Activated CD8-positive, alpha-beta T cell treated with anti-CD3 and anti-CD28 coated beads for 36 hours (primary cell): Measurements from ENCODE around the gene KRTAP20-3. TPM values are rescaled to one million over a fixed set of nuclear protein-coding genes. Genes with fewer than 3 reads are reported as not detected.

Experiments
- ATAC-seq: fragments of 200-7000 bp; cut with Tn5 transposase; one replicate; pipeline ENCODE4 v1.10.0; 2021; ENCODE audit warnings: mild to moderate bottlenecking, moderate library complexity
- CTCF ChIA-PET: fragments of 350-600 bp; sonication (Branson Sonifier 250); formaldehyde crosslinking; loops from one replicate; lab custom pipeline; 2021; ENCODE audit warnings: antibody characterized with exemption; lab: Charles Lee
- POLR2A ChIA-PET: fragments of 350-600 bp; sonication (Branson Sonifier 250); formaldehyde crosslinking; loops from one replicate; lab custom pipeline; 2021; ENCODE audit warnings: antibody characterized with exemption; lab: Charles Lee
- DNase-seq: peaks from one replicate; pipeline ENCODE4 v3.0.0-alpha.2; 2020
- H3K27ac Mint-ChIP-seq: one replicate; pipeline ENCODE4 v1.8.0; 2021; ENCODE audit warnings: mild to moderate bottlenecking, mixed read lengths
- H3K27me3 Mint-ChIP-seq: one replicate; pipeline ENCODE4 v1.8.0; 2021; ENCODE audit warnings: mixed read lengths
- H3K36me3 Mint-ChIP-seq: one replicate; pipeline ENCODE4 v1.8.0; 2021; ENCODE audit warnings: low read depth, mixed read lengths
- H3K4me1 Mint-ChIP-seq: one replicate; pipeline ENCODE4 v1.8.0; 2021; ENCODE audit warnings: low read depth, mixed read lengths
- H3K4me3 Mint-ChIP-seq: one replicate; pipeline ENCODE4 v1.8.0; 2021; ENCODE audit warnings: mild to moderate bottlenecking, moderate library complexity, mixed read lengths
- H3K9me3 Mint-ChIP-seq: one replicate; pipeline ENCODE4 v1.8.0; 2021; ENCODE audit warnings: mixed read lengths
- intact Hi-C: fragments of 100-400 bp; cut with micrococcal nuclease; formaldehyde crosslinking; loops from one replicate; pipeline ENCODE4 v1.10.0; 2022
- total RNA-seq, 2 experiments: library from RNA; stranded (reverse); gene quantifications; one replicate each; pipeline ENCODE4 v1.2.3, GENCODE V29; 2021
- TF ChIP-seq, protein P1 (sequence below): fragments of 200-600 bp; IDR thresholded peaks from one replicate; pipeline ENCODE4 v1.8.0; 2022; ENCODE audit warnings: antibody characterized with exemption, mild to moderate bottlenecking

Gene KRTAP20-3
- total RNA-seq, 2 experiments from 2014 or later, result not detected

DNA sequence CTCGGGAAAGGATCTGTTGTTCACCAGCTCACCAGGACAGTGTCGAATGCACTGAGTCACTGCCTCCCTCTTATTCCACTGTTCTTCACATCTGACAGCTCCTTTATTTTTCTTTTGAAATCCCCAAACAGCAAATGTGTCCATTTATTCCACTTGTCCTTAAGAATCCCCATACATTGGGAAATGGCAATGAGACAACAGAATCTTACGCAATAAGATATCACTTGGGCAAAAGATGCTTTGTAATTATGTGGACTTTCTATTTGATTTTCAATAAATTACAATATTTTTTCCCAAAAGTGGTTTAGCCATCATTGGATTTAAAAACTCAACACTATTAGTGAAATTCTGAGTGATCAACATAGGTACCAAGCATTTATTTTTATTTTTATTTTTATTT is 4.0 kb upstream of the KRTAP20-3 start:
- CTCF ChIA-PET, result no interaction called here
- intact Hi-C loops, result no loop called here
- no peaks in the 10 kb centered on the region for H3K9me3 Mint-ChIP-seq
- H3K4me3 Mint-ChIP-seq, result no peak overlapping the region
- ATAC-seq (no peak), DNase-seq (no peak)
- no peak overlapping the region for H3K27ac Mint-ChIP-seq
- H3K36me3 Mint-ChIP-seq, result no peaks in the 10 kb centered on the region
- TF ChIP-seq, protein P1, sequence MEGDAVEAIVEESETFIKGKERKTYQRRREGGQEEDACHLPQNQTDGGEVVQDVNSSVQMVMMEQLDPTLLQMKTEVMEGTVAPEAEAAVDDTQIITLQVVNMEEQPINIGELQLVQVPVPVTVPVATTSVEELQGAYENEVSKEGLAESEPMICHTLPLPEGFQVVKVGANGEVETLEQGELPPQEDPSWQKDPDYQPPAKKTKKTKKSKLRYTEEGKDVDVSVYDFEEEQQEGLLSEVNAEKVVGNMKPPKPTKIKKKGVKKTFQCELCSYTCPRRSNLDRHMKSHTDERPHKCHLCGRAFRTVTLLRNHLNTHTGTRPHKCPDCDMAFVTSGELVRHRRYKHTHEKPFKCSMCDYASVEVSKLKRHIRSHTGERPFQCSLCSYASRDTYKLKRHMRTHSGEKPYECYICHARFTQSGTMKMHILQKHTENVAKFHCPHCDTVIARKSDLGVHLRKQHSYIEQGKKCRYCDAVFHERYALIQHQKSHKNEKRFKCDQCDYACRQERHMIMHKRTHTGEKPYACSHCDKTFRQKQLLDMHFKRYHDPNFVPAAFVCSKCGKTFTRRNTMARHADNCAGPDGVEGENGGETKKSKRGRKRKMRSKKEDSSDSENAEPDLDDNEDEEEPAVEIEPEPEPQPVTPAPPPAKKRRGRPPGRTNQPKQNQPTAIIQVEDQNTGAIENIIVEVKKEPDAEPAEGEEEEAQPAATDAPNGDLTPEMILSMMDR, result no peak
- no peaks in the 10 kb centered on the region for H3K27me3 Mint-ChIP-seq
- H3K4me1 Mint-ChIP-seq, result no peaks in the 10 kb centered on the region
- POLR2A ChIA-PET, result no interaction called here

DNA sequence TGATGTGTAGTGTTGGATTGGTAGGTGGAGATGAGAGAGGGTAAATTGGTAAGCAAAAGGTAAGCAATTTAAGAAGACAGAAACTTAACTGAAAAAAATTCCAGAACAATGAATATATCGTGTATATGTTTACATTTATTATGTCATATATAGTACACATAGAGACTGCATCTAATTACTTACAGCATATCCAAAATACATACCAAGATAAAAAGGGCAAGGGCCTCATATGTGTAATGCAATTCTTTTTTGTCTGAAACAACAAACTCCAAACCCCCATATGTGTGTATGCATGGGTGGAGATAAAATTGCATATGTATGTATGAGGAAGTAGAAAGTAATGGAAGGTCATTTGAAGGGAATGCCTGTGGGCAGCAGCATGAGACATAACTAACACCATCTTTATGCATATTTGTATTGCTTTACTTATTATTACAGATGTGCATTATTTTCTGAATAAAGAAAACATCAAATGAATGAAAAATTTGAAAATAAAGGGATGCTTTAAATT is 4.3 kb downstream of the KRTAP20-3 start:
- DNase-seq, result no peak
- Mint-ChIP-seq H3K27ac (no peak overlapping the region), H3K9me3 (no peaks in the 10 kb centered on the region), H3K4me1 (no peaks in the 10 kb centered on the region), H3K27me3 (peaks cover 3% of the 10 kb centered on the region), H3K36me3 (no peaks in the 10 kb centered on the region), H3K4me3 (no peak overlapping the region)
- TF ChIP-seq, protein P1, result no peak
- POLR2A ChIA-PET, result no interaction called here
- no peak for ATAC-seq
- intact Hi-C loops, result no loop called here
- CTCF ChIA-PET, result no interaction called here

DNA sequence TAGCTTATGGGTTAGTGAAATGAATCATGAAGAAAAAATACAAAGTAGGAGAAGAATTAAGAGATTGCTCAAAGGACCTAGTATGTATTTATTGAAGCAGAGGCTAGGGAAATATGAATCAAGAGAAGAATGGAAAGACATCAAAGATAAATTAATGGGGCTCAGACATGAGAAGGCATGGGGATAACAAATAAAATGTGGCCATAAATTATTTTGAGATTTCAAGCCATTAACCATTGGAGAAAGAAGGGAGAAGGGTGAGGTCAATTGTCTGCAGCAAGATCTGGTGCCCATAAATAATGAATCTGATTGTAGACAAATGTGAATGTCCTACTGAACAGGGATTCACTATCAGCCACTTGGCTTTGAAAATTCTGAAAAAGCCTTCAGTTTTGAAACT is 10.2 kb downstream of the KRTAP20-3 start:
- Mint-ChIP-seq H3K4me1 (no peaks in the 10 kb centered on the region), H3K27ac (no peak overlapping the region), H3K36me3 (no peaks in the 10 kb centered on the region), H3K4me3 (no peak overlapping the region), H3K27me3 (peaks cover 3% of the 10 kb centered on the region), H3K9me3 (no peaks in the 10 kb centered on the region)
- ATAC-seq, result no peak
- TF ChIP-seq, protein P1, result no peak
- POLR2A ChIA-PET, result no interaction called here
- no peak for DNase-seq
- CTCF ChIA-PET, result no interaction called here
- intact Hi-C loops, result no loop called here

DNA sequence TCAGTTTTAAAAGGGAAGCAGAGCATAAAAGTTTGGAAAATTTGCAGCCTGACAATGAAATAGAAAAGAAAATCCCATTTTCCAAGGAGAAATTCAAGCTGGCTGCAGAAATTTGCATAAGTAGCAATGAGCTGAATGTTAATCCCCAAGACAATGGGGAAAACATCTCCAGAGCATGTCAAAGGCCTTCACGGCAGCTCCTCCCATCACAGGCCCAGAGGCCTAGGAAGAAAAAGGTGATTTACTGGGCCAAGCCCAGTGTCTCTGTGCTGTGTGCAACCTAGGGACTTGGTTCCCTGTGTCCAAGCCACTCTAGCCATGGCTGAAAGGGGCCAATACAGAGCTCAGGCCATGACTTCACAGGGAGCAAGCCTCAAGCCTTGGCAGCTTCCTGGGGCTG is 26.1 kb downstream of the KRTAP20-3 start:
- CTCF ChIA-PET, result no interaction called here
- peaks cover 4% of the 10 kb centered on the region for H3K27me3 Mint-ChIP-seq

DNA sequence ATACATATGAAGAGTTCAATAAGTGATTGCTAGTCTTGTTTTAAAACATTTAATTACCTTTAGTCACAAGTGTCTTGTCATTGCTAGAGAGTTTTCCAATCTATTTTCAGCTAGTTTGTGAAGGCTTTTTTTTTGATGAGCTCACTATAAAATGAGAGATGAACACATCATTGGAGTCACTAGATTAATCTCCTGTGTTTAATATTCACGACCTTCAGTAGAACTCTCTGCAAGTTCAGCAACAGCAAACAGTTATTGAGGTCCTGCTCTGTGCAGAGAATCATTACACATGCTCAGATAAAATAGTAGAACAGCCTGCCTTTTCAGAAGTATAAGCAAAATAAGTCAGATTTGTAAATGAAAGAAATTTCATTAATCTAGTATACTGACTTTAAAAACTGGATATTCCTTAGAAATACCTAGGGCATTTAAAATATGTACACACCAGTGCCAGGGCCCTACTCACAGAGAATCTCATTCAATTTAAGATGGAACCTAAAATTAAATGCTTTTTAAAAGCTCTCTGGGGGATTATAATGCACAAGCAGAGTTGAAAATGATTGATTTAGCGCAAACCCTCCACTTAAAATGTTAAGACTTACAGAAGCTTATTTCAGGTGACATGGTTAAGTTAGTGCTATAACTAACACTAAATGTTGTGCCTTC is 30.5 kb downstream of the KRTAP20-3 start:
- H3K4me1 Mint-ChIP-seq, result no peaks in the 10 kb centered on the region
- H3K27ac Mint-ChIP-seq, result no peak overlapping the region
- ATAC-seq (no peak), DNase-seq (no peak)
- CTCF ChIA-PET, result no interaction called here
- intact Hi-C loops, result no loop called here
- no peak overlapping the region for H3K4me3 Mint-ChIP-seq
- TF ChIP-seq, protein P1, result no peak
- peaks cover 5% of the 10 kb centered on the region for H3K9me3 Mint-ChIP-seq
- no peaks in the 10 kb centered on the region for H3K36me3 Mint-ChIP-seq
- peaks cover 4% of the 10 kb centered on the region for H3K27me3 Mint-ChIP-seq
- POLR2A ChIA-PET, result interaction anchor here (1.3 kb wide), 1 partner anchor 18 kb away, joined by 3 read pairs; no protein-coding TSS in a partner anchor

More for the DNA sequence above, 26.1 kb downstream of the KRTAP20-3 start:
- H3K9me3 Mint-ChIP-seq, result peaks cover 5% of the 10 kb centered on the region
- no peaks in the 10 kb centered on the region for H3K4me1 Mint-ChIP-seq
- ATAC-seq (no peak), DNase-seq (no peak)
- H3K27ac Mint-ChIP-seq, result no peak overlapping the region
- intact Hi-C loops, result no loop called here
- TF ChIP-seq, protein P1, result no peak
- POLR2A ChIA-PET, result no interaction called here
- no peak overlapping the region for H3K4me3 Mint-ChIP-seq
- no peaks in the 10 kb centered on the region for H3K36me3 Mint-ChIP-seq
